Fibroblast of skin of left biceps (primary cell): ENCODE data around the gene TMEM182.

Experiments
- DNase-seq, 2 experiments: peaks; one replicate each; pipeline ENCODE4 v3.0.0-alpha.2; 2013; ENCODE audit warnings: low read depth in 2 of 2

Gene TMEM182

DNA sequence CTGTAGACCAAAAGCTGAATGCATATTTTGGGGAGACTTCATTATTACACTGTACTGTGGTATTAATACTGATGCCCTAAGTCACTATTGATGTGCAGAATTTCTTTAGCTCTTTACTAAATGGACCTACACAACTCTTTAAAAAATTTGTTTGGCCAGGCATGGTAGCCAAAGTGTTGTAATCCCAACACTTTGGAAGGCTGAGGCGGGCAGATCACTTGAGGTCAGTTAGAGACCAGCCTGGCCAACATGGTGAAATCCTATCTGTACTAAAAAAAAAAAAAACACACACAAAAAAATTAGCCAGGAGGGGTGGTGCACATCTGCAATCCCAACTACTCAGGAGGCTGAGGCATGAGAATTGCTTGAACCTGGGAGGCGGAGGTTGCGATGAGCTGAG is 6.4 kb downstream of the TMEM182 start:
- no peak for DNase-seq

DNA sequence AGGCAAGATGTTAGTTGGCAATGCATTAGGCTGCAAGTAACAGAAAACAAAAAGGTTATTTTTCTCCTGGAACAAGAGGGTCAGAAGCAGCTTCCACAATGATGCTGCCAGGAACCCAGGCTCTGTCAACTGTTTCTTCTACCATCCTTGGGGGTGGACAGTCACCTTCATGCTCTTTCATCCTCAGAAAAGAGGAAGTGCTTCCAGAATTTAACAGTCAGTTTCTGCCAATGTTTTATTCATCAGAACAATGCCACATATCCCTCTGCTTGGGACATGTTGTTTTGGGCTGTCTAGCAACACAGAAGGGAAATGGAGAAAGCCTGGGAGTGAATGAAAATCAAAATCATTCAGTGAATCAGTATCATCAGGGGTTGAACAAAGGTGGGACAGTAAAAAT is 7.1 kb downstream of the TMEM182 start:
- DNase-seq = no peak

DNA sequence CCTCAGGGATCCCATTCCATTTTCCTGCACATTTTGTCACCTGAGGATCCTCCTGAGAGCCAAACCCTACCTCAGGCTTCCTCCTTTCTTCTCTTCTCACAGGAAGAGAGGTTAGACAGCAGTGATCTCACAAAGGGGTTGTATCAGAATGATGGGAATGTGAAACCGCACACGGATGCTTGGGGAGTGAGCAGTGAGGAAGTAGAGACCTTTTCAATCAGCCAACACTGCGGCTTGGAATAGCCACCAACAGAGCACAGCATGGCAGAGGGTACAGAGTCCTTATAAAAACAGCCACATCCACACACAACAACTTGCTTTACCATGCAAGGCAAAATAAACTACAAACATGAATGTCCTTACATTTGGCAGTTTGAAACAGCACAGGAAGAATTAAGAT is 8.7 kb downstream of the TMEM182 start:
- DNase-seq = peak in 1 of 2 experiments; percentile 1

DNA sequence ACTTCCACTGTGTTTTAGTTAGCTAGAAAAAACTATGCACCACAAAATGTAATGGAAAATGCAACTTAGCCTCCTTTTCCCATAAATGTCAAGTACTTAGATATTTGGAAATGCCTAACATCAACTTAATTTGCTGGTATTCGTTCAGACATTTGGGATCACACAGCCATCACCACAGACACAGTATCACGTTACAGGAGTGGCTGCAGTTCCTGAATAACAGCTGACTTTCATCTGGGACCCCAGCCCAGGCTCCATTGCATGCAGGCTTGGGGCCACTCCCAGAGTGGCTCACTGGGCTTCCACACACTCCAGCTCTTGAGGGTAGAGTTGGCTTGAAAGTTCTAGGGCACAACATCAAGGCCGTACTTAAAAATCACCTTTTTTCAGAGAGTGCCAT is 9.3 kb downstream of the TMEM182 start:
- peak in 1 of 2 experiments; percentile 1 for DNase-seq

DNA sequence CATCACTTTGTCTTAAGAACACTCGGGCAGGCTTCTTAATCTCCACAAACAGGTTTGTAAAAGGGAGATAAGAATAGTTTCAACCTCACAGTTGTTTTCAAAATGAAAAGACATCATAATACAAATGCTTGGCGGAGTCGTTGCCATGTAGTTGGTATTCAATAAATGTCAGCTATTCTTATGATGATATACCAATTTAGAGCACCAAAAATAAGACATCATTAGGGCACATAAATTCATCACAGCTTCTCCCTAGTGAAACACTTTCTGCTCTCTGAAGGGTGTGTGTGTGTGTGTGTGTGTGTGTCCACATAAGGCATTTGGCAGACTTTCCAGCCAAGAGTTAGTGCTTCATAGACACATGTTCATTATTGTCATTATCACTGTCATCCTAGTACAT is 10.8 kb downstream of the TMEM182 start:
- no peak for DNase-seq

DNA sequence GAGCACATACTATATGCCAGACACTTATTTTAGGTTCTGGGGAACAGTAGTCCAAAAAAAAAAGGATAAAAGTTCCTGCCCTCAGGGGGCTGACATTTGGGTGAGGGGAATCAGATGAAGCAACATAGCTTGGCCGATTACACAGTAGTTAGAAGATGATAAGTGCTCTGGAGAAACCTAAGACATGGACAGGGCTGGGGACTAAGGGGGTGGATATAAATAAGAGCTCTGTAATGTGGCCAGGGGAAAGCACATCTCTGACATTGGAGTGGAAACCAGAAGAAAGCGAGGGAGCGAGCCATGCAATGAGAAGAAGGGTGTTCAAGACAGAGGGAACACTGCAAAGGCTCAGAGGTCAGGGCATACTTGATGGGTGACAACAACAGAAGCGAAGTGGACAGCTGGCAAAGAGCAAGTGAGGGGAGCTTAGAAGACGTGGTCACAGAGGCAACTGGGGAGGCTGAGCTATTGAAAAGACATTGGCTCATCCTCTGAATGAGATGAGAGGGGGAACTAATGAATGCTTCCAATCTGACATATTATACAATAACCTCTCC is 11.4 kb downstream of the TMEM182 start:
- DNase-seq = no peak

DNA sequence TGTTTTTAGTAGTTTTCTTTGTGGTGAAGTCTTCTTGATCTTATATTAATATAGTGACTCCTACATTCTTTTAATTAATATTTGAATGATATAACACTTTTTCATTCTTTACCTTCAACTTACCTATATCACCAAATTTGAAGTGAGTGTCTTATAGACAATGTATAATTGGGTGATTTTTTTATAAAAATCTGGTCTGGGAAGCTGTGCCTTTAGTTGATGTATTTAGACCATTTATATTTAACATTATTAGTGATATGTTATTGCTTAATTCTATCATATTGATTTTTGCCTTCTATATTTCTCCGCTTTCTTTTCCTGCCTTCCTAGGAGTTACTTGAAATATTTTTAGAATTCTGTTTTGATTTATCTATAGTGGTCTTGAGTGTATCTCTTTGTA is 16.4 kb downstream of the TMEM182 start:
- DNase-seq = no peak

DNA sequence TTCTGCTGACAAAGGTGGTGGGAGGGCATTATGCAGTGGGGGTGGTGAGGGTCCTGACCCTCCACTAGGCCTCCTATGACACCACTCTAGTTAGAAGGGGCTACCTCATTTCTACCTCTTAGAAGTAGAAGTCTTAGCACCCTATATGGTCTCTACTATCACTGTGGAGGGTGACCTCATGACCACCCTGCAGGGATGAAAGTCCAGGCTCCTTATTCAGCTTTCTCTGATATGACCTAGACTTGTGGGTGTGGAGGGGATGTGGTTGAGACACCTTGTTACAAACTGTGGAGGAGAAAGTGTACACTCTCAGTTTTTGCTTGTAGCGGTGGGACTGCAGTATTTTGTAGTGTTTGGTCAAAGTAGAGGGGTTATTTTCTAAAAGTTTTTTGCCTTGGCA is 18.6 kb downstream of the TMEM182 start:
- no peak for DNase-seq

DNA sequence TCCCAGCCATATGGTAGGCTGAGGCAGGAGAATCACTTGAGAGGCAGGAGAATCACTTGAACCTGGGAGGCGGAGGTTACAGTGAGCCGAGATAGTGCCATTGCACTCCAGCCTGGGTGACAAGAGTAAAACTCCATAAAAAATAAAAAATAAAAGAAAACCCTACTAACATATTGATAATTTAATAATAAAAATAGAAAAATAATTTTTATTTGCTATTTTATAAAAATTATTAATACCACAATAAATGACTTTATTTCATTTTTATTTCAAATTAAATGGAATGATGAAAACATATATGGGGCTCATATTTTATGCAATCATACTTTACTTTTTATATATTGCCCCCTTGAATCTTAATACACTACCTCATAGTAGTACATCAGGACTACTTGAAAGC is 20.4 kb downstream of the TMEM182 start:
- no peak for DNase-seq

DNA sequence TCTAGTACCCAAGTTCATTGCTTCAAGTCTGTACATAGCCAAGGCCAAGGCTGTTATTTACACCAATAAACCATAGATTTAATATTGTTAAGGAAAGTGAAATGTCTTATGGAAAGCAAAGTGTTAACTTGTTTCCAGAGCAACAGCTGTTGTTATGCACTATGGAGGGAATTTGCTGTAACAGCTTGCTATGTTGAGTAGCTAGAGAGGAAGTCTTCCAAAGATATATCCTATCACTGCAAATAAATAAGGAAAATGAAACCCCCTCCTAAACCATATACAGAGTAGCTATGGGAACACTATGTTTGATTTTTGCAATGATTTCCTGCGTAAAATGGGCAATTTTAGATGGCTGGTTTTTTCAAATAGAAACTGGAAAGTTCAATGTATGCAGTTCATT is 21.1 kb downstream of the TMEM182 start:
- DNase-seq = no peak

DNA sequence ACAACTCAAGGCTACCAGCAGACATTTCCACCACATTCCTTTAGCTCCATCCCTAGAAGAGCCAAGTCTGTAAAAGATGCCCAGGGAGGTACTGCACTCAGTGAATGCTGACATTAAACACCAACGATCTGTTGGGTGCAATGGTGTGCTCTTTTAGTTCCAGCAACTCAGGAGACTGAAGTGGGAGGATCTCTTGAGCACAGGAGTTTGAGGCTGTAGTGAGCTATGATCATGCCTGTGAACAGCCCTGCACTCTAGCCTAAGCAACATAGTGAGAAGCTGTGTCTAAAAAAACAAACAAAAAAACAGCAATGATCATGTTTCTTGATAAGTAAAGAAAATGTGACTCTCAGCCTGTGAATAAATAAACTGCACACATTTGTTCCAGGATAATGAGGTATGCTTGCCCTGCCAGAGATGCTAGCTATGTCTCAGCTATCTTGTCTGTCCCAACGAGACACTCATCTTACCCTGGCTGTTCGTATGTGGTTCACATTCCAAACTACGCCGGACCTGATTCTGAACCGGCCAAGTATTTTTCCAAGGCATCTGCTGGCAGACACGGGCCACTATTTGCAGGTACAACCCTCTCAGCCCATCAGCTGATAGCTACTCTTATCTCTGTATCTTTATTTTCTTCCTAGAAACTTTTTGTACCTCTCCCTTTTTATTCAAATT is 21.8 kb downstream of the TMEM182 start:
- no peak for DNase-seq

DNA sequence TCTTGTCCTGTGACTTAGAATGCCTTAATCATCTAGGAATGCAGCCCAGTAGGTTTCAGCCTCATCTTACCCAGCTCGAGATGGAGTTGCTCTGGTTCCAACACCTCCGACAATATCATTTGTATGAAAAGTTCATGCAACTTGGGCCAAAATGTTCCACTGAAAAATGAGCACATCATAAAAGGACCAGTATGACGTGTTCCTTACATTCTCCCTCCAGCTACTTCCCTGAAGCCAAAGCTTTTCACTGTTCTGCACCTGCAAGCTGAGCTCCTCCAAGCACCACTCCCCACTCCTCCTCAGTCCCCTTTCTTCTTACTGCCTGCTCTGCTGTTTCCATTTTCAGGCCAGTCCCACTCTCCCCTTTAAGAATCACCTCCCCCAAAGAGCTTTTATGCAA is 23.1 kb downstream of the TMEM182 start:
- no peak for DNase-seq

DNA sequence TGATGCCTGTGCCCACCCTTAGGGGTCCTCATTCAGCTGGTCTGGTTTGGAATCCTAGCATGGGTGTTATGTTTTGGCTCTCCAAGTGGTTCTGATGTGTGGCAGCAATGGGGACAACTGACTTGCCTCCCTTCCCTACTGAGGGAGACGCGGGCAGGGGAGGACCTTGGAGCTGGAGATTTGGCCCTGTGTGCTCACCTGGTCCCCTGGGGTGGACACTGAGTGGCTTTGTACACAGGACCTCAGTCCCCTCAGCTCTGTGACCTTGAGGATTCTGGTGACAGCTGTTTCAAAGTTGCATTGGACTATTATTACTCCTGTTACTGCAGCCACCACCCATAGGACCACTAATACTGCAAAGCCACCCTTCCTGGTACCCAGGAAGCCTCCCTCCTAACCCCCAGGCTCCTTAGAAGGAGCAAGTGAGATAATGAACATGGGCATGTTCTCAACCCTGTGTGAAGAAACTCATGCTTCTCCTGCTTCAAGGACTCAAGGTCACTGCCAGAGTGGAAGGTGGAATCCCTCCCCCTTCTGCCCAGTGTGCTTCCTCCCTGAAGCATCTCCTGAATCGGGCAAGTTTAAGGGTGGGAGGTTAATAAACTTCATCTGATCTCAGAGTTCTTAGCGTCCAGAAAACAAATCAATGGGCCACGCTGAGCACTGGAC is 26.5 kb downstream of the TMEM182 start:
- DNase-seq = no peak

DNA sequence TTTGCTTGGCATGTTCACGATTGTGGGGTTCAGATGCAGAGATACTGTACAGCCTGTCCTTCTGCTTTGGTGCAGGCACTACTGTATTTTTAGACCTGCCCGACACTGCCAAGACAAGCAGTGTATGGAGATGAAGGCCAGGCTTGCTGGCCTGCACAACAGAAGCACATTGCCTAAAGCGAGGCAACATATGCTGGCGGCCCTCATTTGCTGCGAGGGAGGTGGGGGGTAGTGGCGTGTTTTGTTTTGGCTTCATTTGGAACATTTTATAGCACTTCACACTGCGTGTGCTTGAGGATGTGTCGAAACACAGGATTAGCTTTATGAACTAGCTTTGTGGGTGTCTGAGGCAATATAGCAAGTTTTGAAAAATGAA is 27.0 kb downstream of the TMEM182 start:
- DNase-seq = no peak

DNA sequence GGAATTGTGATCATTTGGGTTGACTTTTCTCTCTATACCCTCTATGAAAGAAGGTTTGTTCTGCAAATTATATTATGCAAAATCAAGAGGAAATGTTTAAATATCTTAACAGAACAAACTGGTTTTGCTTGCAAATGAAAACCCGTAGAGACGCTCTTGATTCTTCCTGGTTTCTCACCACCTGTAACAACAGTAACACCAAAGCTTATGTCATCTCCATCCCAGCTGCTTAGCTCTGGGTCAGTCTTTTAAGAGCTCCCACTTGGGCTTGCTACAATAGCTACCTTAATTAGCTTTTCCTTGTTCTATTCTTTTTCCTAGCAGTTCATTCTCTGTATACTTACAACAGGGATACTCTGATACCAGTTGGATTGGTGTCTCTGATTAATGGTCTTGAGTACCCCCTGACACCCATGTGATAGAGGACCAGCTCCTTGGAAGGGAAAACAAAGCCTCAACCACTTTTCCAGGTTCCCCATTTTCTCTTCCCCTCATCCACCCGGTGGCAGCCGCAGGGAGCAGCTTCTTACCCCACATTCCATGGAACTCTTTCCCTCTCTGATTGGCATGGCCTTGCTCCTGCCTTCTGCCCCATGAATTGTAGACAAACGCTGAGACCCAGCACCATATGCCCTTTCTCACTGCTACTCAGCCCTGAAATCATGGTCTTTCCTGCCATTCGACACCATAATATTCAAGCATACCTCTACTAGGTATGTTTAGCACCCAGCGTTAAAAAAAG is 27.7 kb downstream of the TMEM182 start:
- no peak for DNase-seq

DNA sequence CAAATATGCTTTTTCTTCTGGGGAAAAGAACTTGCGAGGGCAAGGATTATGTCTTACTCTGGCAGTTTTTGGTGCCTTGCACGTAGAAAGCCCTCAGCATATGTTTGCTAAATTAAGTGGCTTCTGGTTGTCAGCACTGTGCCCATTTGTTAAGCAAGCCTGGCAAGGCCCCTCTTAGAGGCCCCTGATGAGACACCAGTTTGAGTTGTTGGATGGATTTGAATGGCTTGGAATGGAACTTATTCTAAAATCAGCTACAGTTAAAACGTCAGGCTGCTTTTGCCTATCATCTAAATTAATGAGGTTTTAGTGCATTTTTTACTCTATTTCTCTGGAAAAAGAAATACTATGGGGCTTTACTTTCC is 28.2 kb downstream of the TMEM182 start:
- no peak for DNase-seq

DNA sequence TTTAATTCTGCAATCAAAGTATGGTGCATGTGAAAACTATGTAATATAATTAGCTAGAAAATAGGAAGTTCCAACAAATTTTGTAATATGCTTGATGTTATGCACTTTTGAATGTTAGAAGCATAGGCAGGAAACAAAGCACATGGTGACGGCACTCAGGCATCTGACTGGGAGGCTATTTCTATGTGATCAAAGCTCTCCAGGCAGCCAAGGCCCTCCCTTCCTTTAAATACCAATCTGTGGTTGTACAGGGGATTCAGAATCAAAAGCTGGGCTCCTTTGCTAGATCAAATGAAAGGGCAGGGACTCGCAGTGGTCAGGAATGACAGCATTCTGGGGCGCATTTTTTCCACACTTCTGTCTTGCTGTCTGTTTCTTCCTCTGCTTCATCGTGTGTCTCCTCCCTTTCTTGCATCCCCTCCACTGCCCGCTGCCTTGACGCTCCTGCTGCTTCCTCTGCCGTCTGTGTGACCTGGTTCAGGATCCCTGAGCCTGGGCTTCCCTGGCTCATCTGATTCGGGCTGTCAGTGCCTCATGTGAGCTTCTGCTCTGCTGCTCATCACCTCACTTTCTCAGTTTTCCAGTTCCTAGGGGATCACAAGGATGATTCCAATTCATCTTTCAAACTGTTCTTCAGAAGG is 30.9 kb downstream of the TMEM182 start:
- no peak for DNase-seq

DNA sequence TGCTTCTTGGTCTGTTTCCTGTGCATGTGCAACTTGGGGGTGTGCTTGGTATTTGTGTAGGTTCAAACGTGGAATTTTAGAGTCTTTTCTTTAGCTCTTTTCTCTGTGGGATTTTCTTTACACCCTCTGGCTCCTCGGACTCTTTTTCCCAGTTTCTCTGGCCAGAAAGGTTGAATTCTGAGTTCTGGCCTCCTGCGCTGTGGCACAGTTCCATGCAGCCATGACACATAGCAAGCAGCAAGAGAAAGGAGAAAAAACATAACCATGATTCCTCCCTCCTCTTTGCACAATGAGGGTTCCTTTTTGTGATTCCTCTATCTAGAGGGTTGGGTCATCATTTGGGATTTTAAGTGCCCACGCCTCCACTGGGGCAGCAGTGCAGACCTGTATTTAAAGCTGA is 33.8 kb downstream of the TMEM182 start:
- no peak for DNase-seq

DNA sequence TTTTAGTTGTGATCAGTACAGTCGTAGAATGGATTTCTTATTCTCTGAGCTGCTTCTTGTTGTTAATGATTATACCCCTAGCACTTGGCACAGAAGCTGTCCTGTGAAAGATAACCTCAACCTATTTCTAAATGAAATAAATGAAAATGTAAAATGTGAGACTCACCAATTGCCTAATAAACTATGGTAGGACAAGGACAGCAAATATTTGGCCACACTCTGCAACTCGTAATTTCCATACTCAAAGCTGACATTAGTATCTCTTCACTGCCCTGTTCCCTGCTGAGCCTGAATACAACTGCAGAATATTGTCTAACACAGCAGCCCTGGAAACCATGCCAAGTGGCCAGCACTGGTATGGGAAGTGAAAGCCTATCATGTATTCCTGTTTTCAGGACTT is 34.5 kb downstream of the TMEM182 start:
- no peak for DNase-seq

DNA sequence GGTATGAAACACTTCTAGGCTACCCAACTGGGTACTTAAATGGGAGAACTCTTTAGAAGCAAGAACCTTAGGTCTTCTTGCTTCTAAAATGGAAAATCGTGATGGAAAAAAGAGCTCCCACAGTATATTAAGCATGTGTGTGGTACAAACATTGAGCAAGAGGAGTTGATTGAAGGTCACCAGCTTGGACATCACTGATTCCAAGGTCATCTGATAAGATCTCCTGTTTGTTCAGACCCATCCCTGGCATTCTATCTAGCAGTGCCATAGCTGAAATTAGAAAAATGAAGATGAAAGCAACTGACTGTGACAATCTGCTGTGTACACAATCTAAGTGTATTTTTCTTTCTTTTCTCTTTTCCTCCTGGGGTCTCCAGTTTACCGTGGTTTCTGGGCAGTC is 35.7 kb downstream of the TMEM182 start:
- no peak for DNase-seq

DNA sequence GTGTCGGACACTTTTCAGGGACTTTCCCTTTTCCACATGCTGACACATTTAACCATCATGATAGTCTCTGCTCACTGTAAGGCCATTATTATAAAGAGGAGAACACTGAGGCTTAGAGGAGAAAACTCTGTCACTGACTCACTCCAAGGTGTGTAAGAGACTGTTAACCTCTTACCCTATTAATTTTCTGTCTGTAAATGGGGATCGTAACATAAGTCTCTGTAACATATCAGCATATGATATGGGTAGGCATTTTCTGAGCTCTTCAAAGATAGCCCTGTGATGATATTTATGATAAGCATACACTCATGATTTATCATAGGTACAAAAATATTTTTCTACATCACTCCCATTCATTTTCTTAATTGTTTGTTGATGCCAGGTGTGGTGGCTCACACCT is 36.4 kb downstream of the TMEM182 start:
- no peak for DNase-seq

DNA sequence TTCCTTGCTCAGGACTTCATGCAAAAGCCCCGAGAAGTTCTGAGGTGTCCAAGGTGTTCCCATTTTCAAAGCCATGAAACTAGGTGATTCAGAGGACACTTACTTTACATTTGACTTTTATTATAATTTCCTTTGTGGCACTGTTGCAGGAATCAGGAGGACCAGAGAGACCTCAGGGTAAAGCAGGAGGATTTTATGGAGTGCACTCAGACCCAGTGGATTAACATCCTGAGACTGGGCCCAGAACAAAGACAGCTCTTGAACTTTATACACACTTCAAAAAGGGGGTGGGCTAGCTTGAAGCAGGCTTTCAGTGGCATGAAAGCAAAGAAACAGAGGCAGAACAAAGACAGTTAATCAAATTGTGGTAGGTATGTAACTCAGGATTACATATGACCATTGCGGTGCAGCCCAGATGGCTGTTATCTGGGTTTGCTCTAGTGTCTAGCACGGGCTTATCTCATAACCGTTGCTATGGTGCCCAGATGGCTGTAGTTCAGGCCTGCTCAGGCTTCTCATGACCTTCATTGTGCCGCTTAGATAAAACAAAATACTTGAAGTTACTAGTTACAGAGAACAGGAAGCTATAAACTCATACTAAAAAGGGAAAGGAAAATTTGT is 39.4 kb downstream of the TMEM182 start:
- no peak for DNase-seq
